H1 (cell line): Measurements from ENCODE around the gene CFAP61. TPM values are rescaled to one million over a fixed set of nuclear protein-coding genes. Genes with fewer than 3 reads are reported as not detected.

Source experiments
- CTCF ChIA-PET: fragments of 300-600 bp; sonication (Branson Sonifier 250); formaldehyde crosslinking; loops from one replicate; lab custom pipeline; 2021; ENCODE audit not compliant: partially characterized antibody; lab: Charles Lee
- POLR2A ChIA-PET: fragments of 300-600 bp; sonication (Branson Sonifier 250); formaldehyde crosslinking; loops from one replicate; lab custom pipeline; 2021; ENCODE audit warnings: inconsistent platforms; ENCODE audit not compliant: partially characterized antibody; lab: Charles Lee
- DNase-seq, 2 experiments: peaks; one replicate each; pipeline versions ENCODE4 v3.0.0 to v3.0.0-alpha.2; 2010 to 2022; ENCODE audit warnings: low spot score in 2 of 2, low read depth in 1 of 2, mixed read lengths in 1 of 2
- FAIRE-seq: peaks from 2 replicates; lab custom pipeline; 2011; peaks lifted over from hg19 to GRCh38; lab: Jason Lieb, UNC
- H2AFZ ChIP-seq: 2 replicates; pipeline ENCODE4 v1.8.1; 2012; ENCODE audit warnings: low read length, inconsistent platforms
- H2AK5ac ChIP-seq: 2 replicates; pipeline ENCODE4 v1.6.1; 2013; ENCODE audit warnings: low read depth, low read length
- H2BK120ac ChIP-seq: replicated peaks from 2 replicates; pipeline ENCODE3; 2013; ENCODE audit warnings: low read depth, low read length, inconsistent platforms
- H2BK12ac ChIP-seq: 2 replicates; pipeline ENCODE4 v1.6.1; 2013; ENCODE audit warnings: low read depth, low read length
- H2BK15ac ChIP-seq: 2 replicates; pipeline ENCODE4 v1.6.1; 2013; ENCODE audit warnings: low read length
- H2BK20ac ChIP-seq: 2 replicates; pipeline ENCODE4 v1.6.1; 2013; ENCODE audit warnings: low read length
- H2BK5ac ChIP-seq: 2 replicates; pipeline ENCODE4 v1.6.1; 2013; ENCODE audit warnings: low read depth, low read length
- H3K14ac ChIP-seq: 2 replicates; pipeline ENCODE4 v1.6.1; 2013; ENCODE audit warnings: inconsistent platforms; ENCODE audit not compliant: insufficient read length
- H3K18ac ChIP-seq: 2 replicates; pipeline ENCODE4 v1.6.1; 2013; ENCODE audit warnings: low read length; ENCODE audit errors: extremely low read depth
- H3K23ac ChIP-seq: 2 replicates; pipeline ENCODE4 v1.6.1; 2013; ENCODE audit warnings: inconsistent platforms; ENCODE audit not compliant: insufficient read length
- H3K23me2 ChIP-seq: 2 replicates; pipeline ENCODE4 v1.6.1; 2013; ENCODE audit warnings: low read depth, low read length
- H3K27ac ChIP-seq: 2 replicates; pipeline ENCODE4 v1.6.1; 2011; ENCODE audit warnings: low read depth, low read length, inconsistent platforms
- H3K27me3 ChIP-seq, 4 experiments: replicated peaks in 1 of 4; 1 replicate in 1 of 4; 2 replicates in 3 of 4; pipeline versions ENCODE4 v1.6.1 to v1.8.1; 2011 to 2013; ENCODE audit warnings: low read length in 3 of 4, mild to moderate bottlenecking in 3 of 4, inconsistent platforms in 2 of 4, mixed read lengths in 2 of 4, moderate library complexity in 1 of 4; ENCODE audit not compliant: control insufficient read depth in 3 of 4, insufficient read depth in 3 of 4; ENCODE audit errors: extremely low read depth in 1 of 4
- H3K36me3 ChIP-seq, 4 experiments: 2 replicates each; pipeline versions ENCODE4 v1.6.1 to v1.8.1; 2011 to 2013; ENCODE audit warnings: mild to moderate bottlenecking in 4 of 4, low read length in 3 of 4, moderate library complexity in 2 of 4, control low read depth in 1 of 4, inconsistent platforms in 1 of 4; ENCODE audit not compliant: insufficient read depth in 4 of 4, control insufficient read depth in 2 of 4
- H3K4ac ChIP-seq: replicated peaks from 2 replicates; pipeline ENCODE3; 2013; ENCODE audit warnings: low read length, low read depth, mixed read lengths, inconsistent platforms; ENCODE audit not compliant: insufficient read length
- H3K4me1 ChIP-seq, 4 experiments: replicated peaks in 1 of 4; 1 replicate in 1 of 4; 2 replicates in 3 of 4; pipeline versions ENCODE4 v1.6.1 to v1.8.1; 2011 to 2013; ENCODE audit warnings: low read length in 3 of 4, inconsistent platforms in 2 of 4, mixed read lengths in 1 of 4; ENCODE audit not compliant: insufficient read depth in 4 of 4, control insufficient read depth in 3 of 4
- H3K4me2 ChIP-seq, 2 experiments: 2 replicates each; pipeline versions ENCODE4 v1.6.1 to v1.8.1; 2011 to 2013; ENCODE audit warnings: low read depth in 2 of 2, low read length in 2 of 2, control low read depth in 1 of 2, inconsistent platforms in 1 of 2, mild to moderate bottlenecking in 1 of 2; ENCODE audit not compliant: insufficient read depth in 1 of 2
- H3K4me3 ChIP-seq, 4 experiments: fragments of 200-600, 300-600 bp in 1 of 4; sonication (generic), shearing (Covaris generic), sonication (Bioruptor Twin) in 1 of 4; 2 replicates each; pipeline versions ENCODE4 v1.5.1 to v1.8.1; 2011 to 2016; ENCODE audit warnings: low read length in 4 of 4, low read depth in 3 of 4, control low read depth in 2 of 4, inconsistent platforms in 2 of 4, mild to moderate bottlenecking in 2 of 4, mixed read lengths in 1 of 4, moderate library complexity in 1 of 4; ENCODE audit not compliant: insufficient read depth in 2 of 4; ENCODE audit errors: extremely low read depth in 1 of 4
- H3K56ac ChIP-seq: replicated peaks from 2 replicates; pipeline ENCODE3; 2013; ENCODE audit warnings: low read depth, mild to moderate bottlenecking, mixed read lengths, low read length, inconsistent platforms; ENCODE audit not compliant: insufficient read length
- H3K79me1 ChIP-seq: 2 replicates; pipeline ENCODE4 v1.6.1; 2013; ENCODE audit warnings: low read depth, low read length, control low read depth
- H3K79me2 ChIP-seq, 2 experiments: 2 replicates each; pipeline versions ENCODE4 v1.6.1 to v1.8.1; 2012 to 2013; ENCODE audit warnings: low read length in 2 of 2, mild to moderate bottlenecking in 2 of 2, inconsistent platforms in 1 of 2; ENCODE audit not compliant: insufficient read depth in 2 of 2, control insufficient read depth in 1 of 2
- H3K9ac ChIP-seq, 4 experiments: replicated peaks in 1 of 4; 1 replicate in 1 of 4; 2 replicates in 3 of 4; pipeline versions ENCODE4 v1.6.1 to v1.8.1; 2011 to 2013; ENCODE audit warnings: low read depth in 3 of 4, low read length in 3 of 4, control low read depth in 2 of 4, mild to moderate bottlenecking in 2 of 4, moderate library complexity in 2 of 4, inconsistent platforms in 1 of 4; ENCODE audit errors: extremely low read depth in 1 of 4
- H3K9me3 ChIP-seq, 2 experiments: 2 replicates each; pipeline versions ENCODE4 v1.6.1 to v1.8.1; 2012 to 2013; ENCODE audit warnings: mild to moderate bottlenecking in 2 of 2, moderate library complexity in 2 of 2, control low read depth in 1 of 2, inconsistent platforms in 1 of 2, low read depth in 1 of 2, low read length in 1 of 2, mixed read lengths in 1 of 2; ENCODE audit not compliant: insufficient read depth in 2 of 2
- H4K20me1 ChIP-seq, 2 experiments: replicated peaks in 1 of 2; 2 replicates each; pipeline versions ENCODE3 to v1.8.1; 2011 to 2013; ENCODE audit warnings: inconsistent platforms in 2 of 2, low read length in 2 of 2, mild to moderate bottlenecking in 1 of 2; ENCODE audit not compliant: insufficient read depth in 2 of 2, control insufficient read depth in 1 of 2
- H4K5ac ChIP-seq: 2 replicates; pipeline ENCODE4 v1.6.1; 2013; ENCODE audit warnings: low read length, low read depth, mixed read lengths, inconsistent platforms; ENCODE audit not compliant: insufficient read length
- H4K8ac ChIP-seq: 2 replicates; pipeline ENCODE4 v1.8.0; 2013; ENCODE audit warnings: mild to moderate bottlenecking, moderate library complexity, low read length, inconsistent platforms; ENCODE audit not compliant: insufficient read depth; ENCODE audit errors: extremely low read depth
- H4K91ac ChIP-seq: replicated peaks from 2 replicates; pipeline ENCODE3; 2013; ENCODE audit warnings: low read length, mixed read lengths, inconsistent platforms; ENCODE audit not compliant: insufficient read length
- ATF2 ChIP-seq: IDR thresholded peaks from 2 replicates; pipeline ENCODE4 v1.6.1; 2012; ENCODE audit warnings: low read length, inconsistent platforms
- CBX8 ChIP-seq: fragments of 300-800, 300-1000 bp; sonication (generic); IDR thresholded peaks from 2 replicates; pipeline ENCODE4 v1.7.1; 2016; ENCODE audit warnings: low read depth, low read length, borderline replicate concordance
- CEBPB ChIP-seq: IDR thresholded peaks from 2 replicates; pipeline ENCODE4 v1.6.1; 2012; ENCODE audit warnings: low read depth, low read length
- CHD2 ChIP-seq: IDR thresholded peaks from 2 replicates; pipeline ENCODE4 v1.6.1; 2012; ENCODE audit warnings: low read length, improper control_type of control experiment
- EZH2 ChIP-seq: fragments of 200-600 bp; sonication (generic); IDR thresholded peaks from 2 replicates; pipeline ENCODE4 v1.7.1; 2012; ENCODE audit warnings: low read depth, mild to moderate bottlenecking, moderate library complexity, low read length, inconsistent platforms; ENCODE audit not compliant: severe bottlenecking
- HDAC2 ChIP-seq, 2 experiments: fragments of 300-600 bp in 1 of 2; sonication (generic) in 1 of 2; IDR thresholded peaks; 2 replicates each; pipeline ENCODE4 v1.6.1; 2011 to 2012; ENCODE audit warnings: low read depth in 2 of 2, low read length in 2 of 2, mild to moderate bottlenecking in 2 of 2, moderate library complexity in 2 of 2, borderline replicate concordance in 1 of 2, inconsistent platforms in 1 of 2
- WGBS, 2 experiments: shearing (Covaris generic) in 1 of 2; methylation state at CpG; one replicate each; pipeline versions ENCODE4 v1.1.6 to v1.1.7; 2013 to 2015; ENCODE audit warnings: low lambda C conversion rate in 2 of 2, mixed read lengths in 2 of 2, inconsistent platforms in 1 of 2, low coverage in 1 of 2, missing lambda C conversion rate in 1 of 2; ENCODE audit not compliant: insufficient replicate concordance in 2 of 2, insufficient coverage in 1 of 2, insufficient read length in 1 of 2; ENCODE audit errors: extremely low coverage in 1 of 2, missing lambda C conversion rate in 1 of 2; 5-methylcytosine and 5-hydroxymethylcytosine counted together
- polyA plus RNA-seq, 7 experiments: library from polyadenylated mRNA; depleted of rRNA in 3 of 7; stranded (reverse) in 5 of 7; unstranded in 2 of 7; fragments of >200 nt in 5 of 7; fragments of 200-250 nt in 2 of 7; gene quantifications; 1 replicate in 5 of 7; 2 replicates in 1 of 7; 4 replicates in 1 of 7; pipeline versions ENCODE4 v1.2.1 to v1.2.3, GENCODE V29; 2011 to 2013; ENCODE audit warnings: missing spikeins in 2 of 7, mixed read lengths in 2 of 7
- total RNA-seq: library from RNA; stranded (reverse); fragmentation: NEBNext Ultra II Directional; extraction: Animal tissue kit (Norgen Biotek cat#: 25700); gene quantifications from 2 replicates; pipeline ENCODE4 v1.2.1, GENCODE V29; 2021

The CFAP61 gene
- total and polyA plus RNA-seq, 2 of the 8 experiments (the other 6 are each of a cell fraction or from before 2014, with no cell fraction given): 0.29 to 0.61 TPM

GRCh38 chr20:20018366-20018765, 34.0 kb upstream of the CFAP61 start:
- Histone ChIP-seq H2BK20ac (no peak overlapping the region), H4K5ac (no peak overlapping the region), H3K9me3 (no peaks in the 10 kb centered on the region), H4K8ac (peak overlapping the region; percentile 8; the same call in 1 of the 2 replicates), H3K4me3 (peak overlapping the region in 3 of 4 experiments; percentile 70 to 94 (median 74); a peak in 5 of 8 replicates), H3K14ac (no peak overlapping the region), H3K27me3 (no peaks in the 10 kb centered on the region), H2AK5ac (no peak overlapping the region), H4K91ac (no peak overlapping the region), H3K27ac (no peak overlapping the region), H2BK12ac (no peak overlapping the region), H4K20me1 (peaks cover 2 to 6% of the 10 kb centered on the region in 2 experiments), H3K4me2 (peak overlapping the region; percentile 92 to 94), H3K23ac (no peak overlapping the region), H3K36me3 (no peaks in the 10 kb centered on the region; a peak in 2 of 8 replicates), H2BK120ac (no peak overlapping the region), H3K79me2 (peaks cover 13 to 58% of the 10 kb centered on the region in 2 experiments), H3K56ac (no peak overlapping the region), H3K4me1 (peaks cover 0 to 7% (median 2%) of the 10 kb centered on the region in 4 experiments; a peak in 3 of 7 replicates), H3K79me1 (peaks cover 33% of the 10 kb centered on the region), H3K23me2 (no peaks in the 10 kb centered on the region; the same call in 1 of the 2 replicates), H3K4ac (no peak overlapping the region), H2BK5ac (no peak overlapping the region), H2AFZ (no peak overlapping the region), H2BK15ac (no peak overlapping the region), H3K9ac (0 out of 7 replicates have a peak overlapping the region, but pooled peaks of 1 of the 4 experiments have one; percentile 19), H3K18ac (no peak overlapping the region)
- DNase-seq: no peak
- FAIRE-seq: no peak
- ChIA-PET CTCF (interaction anchor here (1.1 kb wide), 1 partner anchor 356 kb away, joined by 4 read pairs; no protein-coding TSS in a partner anchor), POLR2A (interaction anchor here (1.3 to 3.7 kb wide), 2 partner anchors 9 to 10 kb away, joined by 3 to 14 read pairs; no protein-coding TSS in a partner anchor)
- TF ChIP-seq EZH2: no peak
- no peak for TF ChIP-seq HDAC2 (IDR thresholded peaks at IDR 0.05; ENCODE audit: borderline replicate concordance in 1 of 2, low read depth in 2 of 2, low read length in 2 of 2)
- no peak for TF ChIP-seq CEBPB
- no peak for TF ChIP-seq CHD2
- no peak for TF ChIP-seq ATF2
- TF ChIP-seq CBX8: no peak
- 94% methylated on average over 8 of the region's 8 CpGs; no CpG with 5 or more reads in 1 of the 2 experiments for WGBS, 2 experiments
